ENCODE measurements around the gene ZNF865.

DNA sequence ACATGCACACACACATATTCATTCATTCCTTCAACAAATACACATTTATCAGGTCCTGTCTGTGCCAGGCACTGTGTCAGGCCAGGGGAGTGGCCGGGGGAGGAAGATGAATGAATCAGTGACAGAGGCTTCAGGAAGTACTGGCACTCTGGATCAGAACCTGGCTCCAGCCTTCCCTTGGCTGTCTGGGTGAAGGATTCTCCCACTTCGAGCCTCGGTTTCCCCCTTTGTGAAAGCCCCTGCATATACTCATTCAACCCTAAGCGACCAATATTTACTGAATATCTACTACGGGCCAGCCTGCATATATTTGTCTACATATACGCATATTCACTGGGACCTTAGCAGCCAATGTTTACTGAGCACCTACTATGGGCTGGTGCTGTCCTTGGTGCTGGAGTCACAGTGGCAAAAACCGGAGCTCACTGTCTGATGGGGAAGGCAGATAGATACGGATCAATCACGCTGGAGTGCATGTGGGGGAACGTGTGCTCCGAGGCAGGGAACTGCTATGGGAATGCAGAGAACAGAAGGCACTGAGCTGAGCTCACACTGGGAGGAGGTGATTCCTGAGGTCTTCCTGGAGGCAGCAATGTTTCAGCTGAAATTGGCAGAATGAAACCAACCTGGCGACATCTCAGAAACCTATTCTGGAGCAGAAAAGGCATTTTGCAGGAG lies 24.2 kb upstream of the ZNF865 start:
- TF ChIP-seq POLR2A (IDR thresholded peaks at IDR 0.05): no peak
- TF ChIP-seq CTCF (IDR thresholded peaks at IDR 0.05): no peak
- no peak for TF ChIP-seq POLR2AphosphoS5 (IDR thresholded peaks at IDR 0.05; ENCODE audit: insufficient read depth in 1 of 2, low read depth in 1 of 2)

Measured in vagina (tissue), 2 donors.